ENCODE measurements around the gene SLC11A2. TPM values are rescaled to one million over a fixed set of nuclear protein-coding genes. Genes with fewer than 3 reads are reported as not detected.
"Not testable (repeated sequence)": the region's sequence is repeated elsewhere in the genome, so short reads cannot be mapped to it uniquely, and the experiment has no call there.

Gene SLC11A2
- total RNA-seq, 1 experiment from 2014 or later: 47.9 TPM

DNA sequence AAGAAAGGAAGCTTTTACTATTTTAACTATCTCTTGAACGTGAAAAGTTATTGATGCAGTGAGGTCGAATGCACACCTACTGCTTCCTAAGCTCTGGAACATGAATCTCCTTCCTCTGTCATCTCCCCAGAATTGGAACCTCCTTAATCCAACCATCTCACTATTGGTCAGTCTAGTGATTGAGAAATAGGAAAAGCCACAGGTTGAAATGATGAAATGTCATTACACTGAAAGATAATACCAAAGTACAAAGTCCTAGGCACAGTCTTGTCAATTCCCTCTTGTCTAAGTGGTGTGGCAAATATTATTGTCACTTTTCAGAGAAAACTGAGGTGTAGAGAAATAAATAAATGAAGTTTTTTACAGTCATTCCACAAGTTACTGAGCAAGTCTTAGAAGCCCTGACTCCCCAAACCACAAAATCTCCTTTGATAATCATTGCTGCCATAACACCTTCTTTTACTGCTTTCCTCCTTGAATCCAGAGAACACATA lies 93.3 kb downstream of the SLC11A2 start:
- no peak overlapping the region for H3K14ac ChIP-seq (ENCODE audit: insufficient read depth, low read length)
- Mint-ChIP-seq H3K4me1 (peaks cover 24 to 41% of the 10 kb centered on the region in 2 experiments), H3K27ac (no peak overlapping the region), H3K27me3 (ENCODE audit: low read depth) (no peaks in the 10 kb centered on the region), H3K36me3 (ENCODE audit: insufficient read depth in 1 of 3, low read depth in 3 of 3) (peaks cover 0 to 9% (median 8%) of the 10 kb centered on the region in 3 experiments; a peak in 4 of 7 replicates), H3K4me3 (no peak overlapping the region), H3K9me3 (no peaks in the 10 kb centered on the region)
- no peaks in the 10 kb centered on the region for H3K27me3 ChIP-seq (ENCODE audit: insufficient read depth, low read length)
- no peaks in the 10 kb centered on the region for H3K79me1 ChIP-seq (ENCODE audit: insufficient read depth, low read depth, low read length, poor library complexity, severe bottlenecking)
- H3K9me3 ChIP-seq (ENCODE audit: control insufficient read depth, low read depth, low read length): no peaks in the 10 kb centered on the region
- no peak overlapping the region for H2AFZ ChIP-seq (ENCODE audit: low read length)
- WGBS (ENCODE audit: extremely low coverage, insufficient read length, low lambda C conversion rate): no CpG with 5 or more reads among the region's 2 CpGs
- H2BK12ac ChIP-seq (ENCODE audit: insufficient read length, low read depth, low read length): no peak overlapping the region
- no peak overlapping the region for H4K5ac ChIP-seq (ENCODE audit: insufficient read length, low read depth, low read length)
- H3K4me1 ChIP-seq (ENCODE audit: insufficient read depth, low read length): peaks cover 6% of the 10 kb centered on the region; the same call in 1 of the 2 replicates
- H3K4me2 ChIP-seq (ENCODE audit: insufficient read depth, insufficient read length, low read length): no peak overlapping the region
- H2BK5ac ChIP-seq (ENCODE audit: insufficient read length, low read length): no peak overlapping the region
- no peak overlapping the region for H3K9ac ChIP-seq (ENCODE audit: extremely low read depth, insufficient read length, low read length)
- H2BK15ac ChIP-seq (ENCODE audit: low read depth, low read length): no peak overlapping the region
- no peak overlapping the region for H3K23ac ChIP-seq (ENCODE audit: insufficient read length, low read depth, low read length)
- DNase-seq: no peak
- no peaks in the 10 kb centered on the region for H3K79me2 ChIP-seq (ENCODE audit: insufficient read depth, low read length)
- H4K91ac ChIP-seq (ENCODE audit: insufficient read length, low read depth, low read length): no peak overlapping the region
- H3K18ac ChIP-seq (ENCODE audit: insufficient read length, low read depth, low read length): no peak overlapping the region
- no peak overlapping the region for H2BK20ac ChIP-seq (ENCODE audit: low read depth, low read length, poor library complexity, severe bottlenecking)
- H3K56ac ChIP-seq (ENCODE audit: insufficient read length, low read depth, low read length): no peak overlapping the region
- H3K4ac ChIP-seq (ENCODE audit: low read depth, low read length): no peak overlapping the region
- H3K23me2 ChIP-seq (ENCODE audit: insufficient read length, low read depth, low read length, poor library complexity, severe bottlenecking): no peaks in the 10 kb centered on the region
- H3K27ac ChIP-seq (ENCODE audit: insufficient read length, low read depth, low read length): no peak overlapping the region
- H4K20me1 ChIP-seq (ENCODE audit: control insufficient read depth, insufficient read depth, insufficient read length): no peaks in the 10 kb centered on the region
- TF ChIP-seq, protein P1, sequence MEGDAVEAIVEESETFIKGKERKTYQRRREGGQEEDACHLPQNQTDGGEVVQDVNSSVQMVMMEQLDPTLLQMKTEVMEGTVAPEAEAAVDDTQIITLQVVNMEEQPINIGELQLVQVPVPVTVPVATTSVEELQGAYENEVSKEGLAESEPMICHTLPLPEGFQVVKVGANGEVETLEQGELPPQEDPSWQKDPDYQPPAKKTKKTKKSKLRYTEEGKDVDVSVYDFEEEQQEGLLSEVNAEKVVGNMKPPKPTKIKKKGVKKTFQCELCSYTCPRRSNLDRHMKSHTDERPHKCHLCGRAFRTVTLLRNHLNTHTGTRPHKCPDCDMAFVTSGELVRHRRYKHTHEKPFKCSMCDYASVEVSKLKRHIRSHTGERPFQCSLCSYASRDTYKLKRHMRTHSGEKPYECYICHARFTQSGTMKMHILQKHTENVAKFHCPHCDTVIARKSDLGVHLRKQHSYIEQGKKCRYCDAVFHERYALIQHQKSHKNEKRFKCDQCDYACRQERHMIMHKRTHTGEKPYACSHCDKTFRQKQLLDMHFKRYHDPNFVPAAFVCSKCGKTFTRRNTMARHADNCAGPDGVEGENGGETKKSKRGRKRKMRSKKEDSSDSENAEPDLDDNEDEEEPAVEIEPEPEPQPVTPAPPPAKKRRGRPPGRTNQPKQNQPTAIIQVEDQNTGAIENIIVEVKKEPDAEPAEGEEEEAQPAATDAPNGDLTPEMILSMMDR (conservative IDR thresholded peaks at IDR 0.05): no peak
- no peak overlapping the region for H3T11ph ChIP-seq (ENCODE audit: low read length)
- H2AK5ac ChIP-seq (ENCODE audit: insufficient read length, low read length): no peak overlapping the region
- H4K8ac ChIP-seq (replicated peaks; ENCODE audit: insufficient read length, low read depth, low read length): no peak overlapping the region
- H2BK120ac ChIP-seq (ENCODE audit: low read depth, low read length, poor library complexity, severe bottlenecking): no peak overlapping the region

DNA sequence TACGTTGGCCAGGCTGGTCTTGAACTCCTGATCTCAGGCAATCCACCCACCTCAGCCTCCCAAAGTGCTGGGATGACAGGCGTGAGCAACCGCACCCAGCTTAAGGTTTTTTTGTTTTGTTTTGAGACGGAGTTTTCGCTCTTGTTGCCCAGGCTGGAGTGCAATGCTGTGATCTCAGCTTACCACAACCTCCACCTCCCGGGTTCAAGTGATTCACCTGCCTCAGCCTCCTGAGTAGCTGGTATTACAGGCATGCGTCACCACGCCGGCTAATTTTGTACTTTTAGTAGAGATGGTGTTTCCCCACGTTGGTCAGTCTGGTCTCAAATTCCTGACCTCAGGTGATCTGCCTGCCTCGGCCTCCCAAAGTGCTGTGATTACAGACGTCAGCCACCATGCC lies 95.7 kb downstream of the SLC11A2 start:
- H3K27me3 ChIP-seq (ENCODE audit: insufficient read depth, low read length); H2AFZ ChIP-seq (ENCODE audit: low read length): not testable (repeated sequence)
- peaks cover 24 to 56% of the 10 kb centered on the region in 2 experiments for H3K4me1 Mint-ChIP-seq

More for the DNA sequence above, 95.7 kb downstream of the SLC11A2 start:
- H4K91ac ChIP-seq (ENCODE audit: insufficient read length, low read depth, low read length); DNase-seq; H3K9me3 ChIP-seq (ENCODE audit: control insufficient read depth, low read depth, low read length); H3K9ac ChIP-seq (ENCODE audit: extremely low read depth, insufficient read length, low read length); H3K4me1 ChIP-seq (ENCODE audit: insufficient read depth, low read length); H3K18ac ChIP-seq (ENCODE audit: insufficient read length, low read depth, low read length); H2BK5ac ChIP-seq (ENCODE audit: insufficient read length, low read length); H2BK120ac ChIP-seq (ENCODE audit: low read depth, low read length, poor library complexity, severe bottlenecking); H3K56ac ChIP-seq (ENCODE audit: insufficient read length, low read depth, low read length); H3K23me2 ChIP-seq (ENCODE audit: insufficient read length, low read depth, low read length, poor library complexity, severe bottlenecking); H3K23ac ChIP-seq (ENCODE audit: insufficient read length, low read depth, low read length); H2BK12ac ChIP-seq (ENCODE audit: insufficient read length, low read depth, low read length); H4K5ac ChIP-seq (ENCODE audit: insufficient read length, low read depth, low read length); H3K4me3 Mint-ChIP-seq; H3K27me3 Mint-ChIP-seq (ENCODE audit: low read depth); H3K27ac ChIP-seq (ENCODE audit: insufficient read length, low read depth, low read length); H2BK20ac ChIP-seq (ENCODE audit: low read depth, low read length, poor library complexity, severe bottlenecking); H3K14ac ChIP-seq (ENCODE audit: insufficient read depth, low read length); H3K79me2 ChIP-seq (ENCODE audit: insufficient read depth, low read length); H4K8ac ChIP-seq (replicated peaks; ENCODE audit: insufficient read length, low read depth, low read length); H3K27ac Mint-ChIP-seq; H2AK5ac ChIP-seq (ENCODE audit: insufficient read length, low read length); H3K4ac ChIP-seq (ENCODE audit: low read depth, low read length); H4K20me1 ChIP-seq (ENCODE audit: control insufficient read depth, insufficient read depth, insufficient read length); H3K4me2 ChIP-seq (ENCODE audit: insufficient read depth, insufficient read length, low read length); H3T11ph ChIP-seq (ENCODE audit: low read length); H3K9me3 Mint-ChIP-seq; H3K79me1 ChIP-seq (ENCODE audit: insufficient read depth, low read depth, low read length, poor library complexity, severe bottlenecking); H2BK15ac ChIP-seq (ENCODE audit: low read depth, low read length): not testable (repeated sequence)
- no CpG with 5 or more reads among the region's 12 CpGs for WGBS (ENCODE audit: extremely low coverage, insufficient read length, low lambda C conversion rate)
- peaks cover 0 to 12% (median 8%) of the 10 kb centered on the region in 3 experiments; a peak in 4 of 7 replicates for H3K36me3 Mint-ChIP-seq (ENCODE audit: insufficient read depth in 1 of 3, low read depth in 3 of 3)

All from H9 (cell line).